ENCODE data around the gene ZNF107. TPM values are rescaled to one million over a fixed set of nuclear protein-coding genes. Genes with fewer than 3 reads are reported as not detected.

The ZNF107 gene
- total and polyA plus RNA-seq, 2 experiments from 2014 or later: 14.8 to 55.3 TPM

DNA sequence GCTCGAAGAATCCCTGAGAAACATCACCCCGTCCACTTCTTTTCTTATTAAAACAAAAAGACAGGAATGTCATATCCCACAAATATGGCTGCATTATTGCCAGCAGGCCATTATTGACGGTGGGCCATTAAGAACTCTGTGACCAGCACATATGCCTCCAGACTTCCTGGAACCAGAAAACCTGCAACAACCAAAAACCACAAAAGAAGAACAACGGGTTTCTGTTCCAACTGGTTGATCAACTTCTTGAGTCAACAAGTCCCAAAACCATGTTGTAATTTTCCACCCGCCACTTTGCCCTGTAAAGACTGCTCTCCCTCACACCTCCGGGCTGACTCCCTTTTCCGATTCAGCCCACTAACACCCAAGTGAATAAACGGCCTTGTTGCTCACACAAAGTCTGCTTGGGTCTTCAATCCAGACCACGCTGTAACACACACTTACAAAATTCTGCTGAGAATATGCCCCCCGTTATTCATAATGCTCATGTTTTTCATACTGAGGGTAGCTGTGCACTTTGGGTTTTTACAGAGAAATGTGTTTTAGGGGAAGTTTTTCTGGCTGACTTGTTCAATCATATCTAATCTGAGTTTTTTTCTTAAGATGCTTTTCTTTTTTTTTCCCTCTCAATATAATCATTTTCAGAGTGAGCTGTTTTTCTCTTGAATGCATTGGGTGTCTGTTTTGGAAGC, 20.7 kb downstream of the ZNF107 start:
- H3K27ac Mint-ChIP-seq: no peak overlapping the region
- H3K4me1 Mint-ChIP-seq: peaks cover 5% of the 10 kb centered on the region; the same call in 1 of the 3 replicates
- peaks cover 24% of the 10 kb centered on the region for H4K20me1 ChIP-seq (replicated peaks; ENCODE audit: insufficient read depth)
- H3K9me3 Mint-ChIP-seq: no peaks in the 10 kb centered on the region; the same call in 2 of the 3 replicates
- no peaks in the 10 kb centered on the region for H3K27me3 ChIP-seq (ENCODE audit: insufficient read depth)
- H3K9me2 ChIP-seq (ENCODE audit: insufficient read depth): no peaks in the 10 kb centered on the region
- peaks cover 20% of the 10 kb centered on the region for H3K36me3 ChIP-seq (ENCODE audit: insufficient read depth)
- H3K4me3 Mint-ChIP-seq: no peak overlapping the region
- no peaks in the 10 kb centered on the region for H3K4me1 ChIP-seq (ENCODE audit: insufficient read depth)
- H2AFZ ChIP-seq: no peak overlapping the region
- TF ChIP-seq ZNF331 (CRISPR knock-in tag; IDR thresholded peaks at IDR 0.05; ENCODE audit: low read depth) (no peak), CTCF (conservative IDR thresholded peaks at IDR 0.05; ENCODE audit: low read depth in 2 of 2) (no peak)
- no peak for ATAC-seq
- no peak overlapping the region for H3K4me3 ChIP-seq
- H3K36me3 Mint-ChIP-seq (ENCODE audit: low read depth): peaks cover 10% of the 10 kb centered on the region
- H3F3A ChIP-seq (replicated peaks; ENCODE audit: low read depth): no peaks in the 10 kb centered on the region
- no peak overlapping the region for H3K27ac ChIP-seq (ENCODE audit: low read depth)
- no peak for DNase-seq (ENCODE audit: low spot score)
- no peak overlapping the region for H3K4me2 ChIP-seq
- peaks cover 47% of the 10 kb centered on the region for H3K79me2 ChIP-seq (replicated peaks; ENCODE audit: insufficient read depth)
- H3K27me3 Mint-ChIP-seq (ENCODE audit: insufficient read depth, low read depth, poor library complexity): peaks cover 6% of the 10 kb centered on the region

GRCh38 chr7:64687249-64687648, 21.3 kb downstream of the ZNF107 start:
- Histone ChIP-seq H3K36me3 (ENCODE audit: insufficient read depth) (peaks cover 26% of the 10 kb centered on the region), H3F3A (replicated peaks; ENCODE audit: low read depth) (no peaks in the 10 kb centered on the region), H3K27ac (ENCODE audit: low read depth) (no peak overlapping the region), H3K4me1 (ENCODE audit: insufficient read depth) (no peaks in the 10 kb centered on the region), H3K9me2 (ENCODE audit: insufficient read depth) (no peaks in the 10 kb centered on the region), H3K27me3 (ENCODE audit: insufficient read depth) (no peaks in the 10 kb centered on the region), H3K4me2 (no peak overlapping the region), H4K20me1 (replicated peaks; ENCODE audit: insufficient read depth) (peaks cover 18% of the 10 kb centered on the region), H3K4me3 (no peak overlapping the region), H2AFZ (no peak overlapping the region), H3K79me2 (replicated peaks; ENCODE audit: insufficient read depth) (peaks cover 47% of the 10 kb centered on the region)
- Mint-ChIP-seq H3K36me3 (ENCODE audit: low read depth) (peaks cover 16% of the 10 kb centered on the region), H3K27ac (no peak overlapping the region), H3K4me1 (peaks cover 5% of the 10 kb centered on the region; the same call in 1 of the 3 replicates), H3K27me3 (ENCODE audit: insufficient read depth, low read depth, poor library complexity) (peaks cover 6% of the 10 kb centered on the region), H3K4me3 (no peak overlapping the region), H3K9me3 (no peaks in the 10 kb centered on the region; the same call in 2 of the 3 replicates)
- ATAC-seq (no peak), DNase-seq (ENCODE audit: low spot score) (no peak)
- no peak for TF ChIP-seq CREB1 (CRISPR knock-in tag; IDR thresholded peaks at IDR 0.05; ENCODE audit: low read depth)
- TF ChIP-seq, protein P1, sequence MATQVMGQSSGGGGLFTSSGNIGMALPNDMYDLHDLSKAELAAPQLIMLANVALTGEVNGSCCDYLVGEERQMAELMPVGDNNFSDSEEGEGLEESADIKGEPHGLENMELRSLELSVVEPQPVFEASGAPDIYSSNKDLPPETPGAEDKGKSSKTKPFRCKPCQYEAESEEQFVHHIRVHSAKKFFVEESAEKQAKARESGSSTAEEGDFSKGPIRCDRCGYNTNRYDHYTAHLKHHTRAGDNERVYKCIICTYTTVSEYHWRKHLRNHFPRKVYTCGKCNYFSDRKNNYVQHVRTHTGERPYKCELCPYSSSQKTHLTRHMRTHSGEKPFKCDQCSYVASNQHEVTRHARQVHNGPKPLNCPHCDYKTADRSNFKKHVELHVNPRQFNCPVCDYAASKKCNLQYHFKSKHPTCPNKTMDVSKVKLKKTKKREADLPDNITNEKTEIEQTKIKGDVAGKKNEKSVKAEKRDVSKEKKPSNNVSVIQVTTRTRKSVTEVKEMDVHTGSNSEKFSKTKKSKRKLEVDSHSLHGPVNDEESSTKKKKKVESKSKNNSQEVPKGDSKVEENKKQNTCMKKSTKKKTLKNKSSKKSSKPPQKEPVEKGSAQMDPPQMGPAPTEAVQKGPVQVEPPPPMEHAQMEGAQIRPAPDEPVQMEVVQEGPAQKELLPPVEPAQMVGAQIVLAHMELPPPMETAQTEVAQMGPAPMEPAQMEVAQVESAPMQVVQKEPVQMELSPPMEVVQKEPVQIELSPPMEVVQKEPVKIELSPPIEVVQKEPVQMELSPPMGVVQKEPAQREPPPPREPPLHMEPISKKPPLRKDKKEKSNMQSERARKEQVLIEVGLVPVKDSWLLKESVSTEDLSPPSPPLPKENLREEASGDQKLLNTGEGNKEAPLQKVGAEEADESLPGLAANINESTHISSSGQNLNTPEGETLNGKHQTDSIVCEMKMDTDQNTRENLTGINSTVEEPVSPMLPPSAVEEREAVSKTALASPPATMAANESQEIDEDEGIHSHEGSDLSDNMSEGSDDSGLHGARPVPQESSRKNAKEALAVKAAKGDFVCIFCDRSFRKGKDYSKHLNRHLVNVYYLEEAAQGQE (IDR thresholded peaks at IDR 0.05; ENCODE audit: unreplicated experiment): no peak
- TF ChIP-seq, protein P2, sequence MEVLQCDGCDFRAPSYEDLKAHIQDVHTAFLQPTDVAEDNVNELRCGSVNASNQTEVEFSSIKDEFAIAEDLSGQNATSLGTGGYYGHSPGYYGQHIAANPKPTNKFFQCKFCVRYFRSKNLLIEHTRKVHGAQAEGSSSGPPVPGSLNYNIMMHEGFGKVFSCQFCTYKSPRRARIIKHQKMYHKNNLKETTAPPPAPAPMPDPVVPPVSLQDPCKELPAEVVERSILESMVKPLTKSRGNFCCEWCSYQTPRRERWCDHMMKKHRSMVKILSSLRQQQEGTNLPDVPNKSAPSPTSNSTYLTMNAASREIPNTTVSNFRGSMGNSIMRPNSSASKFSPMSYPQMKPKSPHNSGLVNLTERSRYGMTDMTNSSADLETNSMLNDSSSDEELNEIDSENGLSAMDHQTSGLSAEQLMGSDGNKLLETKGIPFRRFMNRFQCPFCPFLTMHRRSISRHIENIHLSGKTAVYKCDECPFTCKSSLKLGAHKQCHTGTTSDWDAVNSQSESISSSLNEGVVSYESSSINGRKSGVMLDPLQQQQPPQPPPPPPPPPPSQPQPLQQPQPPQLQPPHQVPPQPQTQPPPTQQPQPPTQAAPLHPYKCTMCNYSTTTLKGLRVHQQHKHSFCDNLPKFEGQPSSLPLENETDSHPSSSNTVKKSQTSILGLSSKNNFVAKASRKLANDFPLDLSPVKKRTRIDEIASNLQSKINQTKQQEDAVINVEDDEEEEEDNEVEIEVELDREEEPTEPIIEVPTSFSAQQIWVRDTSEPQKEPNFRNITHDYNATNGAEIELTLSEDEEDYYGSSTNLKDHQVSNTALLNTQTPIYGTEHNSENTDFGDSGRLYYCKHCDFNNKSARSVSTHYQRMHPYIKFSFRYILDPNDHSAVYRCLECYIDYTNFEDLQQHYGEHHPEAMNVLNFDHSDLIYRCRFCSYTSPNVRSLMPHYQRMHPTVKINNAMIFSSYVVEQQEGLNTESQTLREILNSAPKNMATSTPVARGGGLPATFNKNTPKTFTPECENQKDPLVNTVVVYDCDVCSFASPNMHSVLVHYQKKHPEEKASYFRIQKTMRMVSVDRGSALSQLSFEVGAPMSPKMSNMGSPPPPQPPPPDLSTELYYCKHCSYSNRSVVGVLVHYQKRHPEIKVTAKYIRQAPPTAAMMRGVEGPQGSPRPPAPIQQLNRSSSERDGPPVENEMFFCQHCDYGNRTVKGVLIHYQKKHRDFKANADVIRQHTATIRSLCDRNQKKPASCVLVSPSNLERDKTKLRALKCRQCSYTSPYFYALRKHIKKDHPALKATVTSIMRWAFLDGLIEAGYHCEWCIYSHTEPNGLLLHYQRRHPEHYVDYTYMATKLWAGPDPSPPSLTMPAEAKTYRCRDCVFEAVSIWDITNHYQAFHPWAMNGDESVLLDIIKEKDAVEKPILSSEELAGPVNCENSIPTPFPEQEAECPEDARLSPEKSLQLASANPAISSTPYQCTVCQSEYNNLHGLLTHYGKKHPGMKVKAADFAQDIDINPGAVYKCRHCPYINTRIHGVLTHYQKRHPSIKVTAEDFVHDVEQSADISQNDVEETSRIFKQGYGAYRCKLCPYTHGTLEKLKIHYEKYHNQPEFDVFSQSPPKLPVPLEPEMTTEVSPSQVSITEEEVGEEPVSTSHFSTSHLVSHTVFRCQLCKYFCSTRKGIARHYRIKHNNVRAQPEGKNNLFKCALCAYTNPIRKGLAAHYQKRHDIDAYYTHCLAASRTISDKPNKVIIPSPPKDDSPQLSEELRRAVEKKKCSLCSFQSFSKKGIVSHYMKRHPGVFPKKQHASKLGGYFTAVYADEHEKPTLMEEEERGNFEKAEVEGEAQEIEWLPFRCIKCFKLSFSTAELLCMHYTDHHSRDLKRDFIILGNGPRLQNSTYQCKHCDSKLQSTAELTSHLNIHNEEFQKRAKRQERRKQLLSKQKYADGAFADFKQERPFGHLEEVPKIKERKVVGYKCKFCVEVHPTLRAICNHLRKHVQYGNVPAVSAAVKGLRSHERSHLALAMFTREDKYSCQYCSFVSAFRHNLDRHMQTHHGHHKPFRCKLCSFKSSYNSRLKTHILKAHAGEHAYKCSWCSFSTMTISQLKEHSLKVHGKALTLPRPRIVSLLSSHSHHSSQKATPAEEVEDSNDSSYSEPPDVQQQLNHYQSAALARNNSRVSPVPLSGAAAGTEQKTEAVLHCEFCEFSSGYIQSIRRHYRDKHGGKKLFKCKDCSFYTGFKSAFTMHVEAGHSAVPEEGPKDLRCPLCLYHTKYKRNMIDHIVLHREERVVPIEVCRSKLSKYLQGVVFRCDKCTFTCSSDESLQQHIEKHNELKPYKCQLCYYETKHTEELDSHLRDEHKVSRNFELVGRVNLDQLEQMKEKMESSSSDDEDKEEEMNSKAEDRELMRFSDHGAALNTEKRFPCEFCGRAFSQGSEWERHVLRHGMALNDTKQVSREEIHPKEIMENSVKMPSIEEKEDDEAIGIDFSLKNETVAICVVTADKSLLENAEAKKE (CRISPR knock-in tag; IDR thresholded peaks at IDR 0.05): no peak
- no peak for TF ChIP-seq STAT1 (IDR thresholded peaks at IDR 0.05; ENCODE audit: unreplicated experiment)
- no peak for TF ChIP-seq EZH2phosphoT487 (IDR thresholded peaks at IDR 0.05; ENCODE audit: unreplicated experiment)
- no peak for TF ChIP-seq ZNF114 (CRISPR knock-in tag; IDR thresholded peaks at IDR 0.05)
- no peak for TF ChIP-seq JUNB (IDR thresholded peaks at IDR 0.05; ENCODE audit: unreplicated experiment)
- TF ChIP-seq NANOG (IDR thresholded peaks at IDR 0.05; ENCODE audit: borderline replicate concordance): no peak
